GM10847 (cell line): ENCODE data around the gene DEFB132.

Experiments used
- POLR2A ChIP-seq: IDR thresholded peaks from 2 replicates; pipeline ENCODE4 v1.6.1; 2011; ENCODE audit not compliant: insufficient read length; ENCODE audit errors: extremely low read depth

Gene DEFB132

DNA sequence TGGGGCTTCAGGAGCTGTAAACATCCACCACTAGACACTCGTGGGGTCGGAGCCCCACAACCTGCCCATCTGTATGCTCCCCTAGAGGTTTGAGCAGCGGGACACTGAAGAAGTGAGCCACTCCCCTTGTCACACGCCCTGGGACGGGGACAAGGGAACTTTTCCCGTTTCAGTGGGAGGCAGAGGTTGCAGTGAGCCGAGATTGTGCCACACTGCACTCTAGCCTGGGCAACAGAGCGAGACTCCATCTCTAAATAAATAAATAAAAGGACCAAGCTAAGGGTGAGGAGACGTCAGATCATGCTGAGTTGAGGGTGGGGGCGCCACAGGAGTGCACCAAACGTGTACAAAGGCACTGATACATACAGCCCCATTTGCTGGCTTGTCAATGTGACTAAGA, 48.2 kb downstream of the DEFB132 start:
- no peak for TF ChIP-seq POLR2A

DNA sequence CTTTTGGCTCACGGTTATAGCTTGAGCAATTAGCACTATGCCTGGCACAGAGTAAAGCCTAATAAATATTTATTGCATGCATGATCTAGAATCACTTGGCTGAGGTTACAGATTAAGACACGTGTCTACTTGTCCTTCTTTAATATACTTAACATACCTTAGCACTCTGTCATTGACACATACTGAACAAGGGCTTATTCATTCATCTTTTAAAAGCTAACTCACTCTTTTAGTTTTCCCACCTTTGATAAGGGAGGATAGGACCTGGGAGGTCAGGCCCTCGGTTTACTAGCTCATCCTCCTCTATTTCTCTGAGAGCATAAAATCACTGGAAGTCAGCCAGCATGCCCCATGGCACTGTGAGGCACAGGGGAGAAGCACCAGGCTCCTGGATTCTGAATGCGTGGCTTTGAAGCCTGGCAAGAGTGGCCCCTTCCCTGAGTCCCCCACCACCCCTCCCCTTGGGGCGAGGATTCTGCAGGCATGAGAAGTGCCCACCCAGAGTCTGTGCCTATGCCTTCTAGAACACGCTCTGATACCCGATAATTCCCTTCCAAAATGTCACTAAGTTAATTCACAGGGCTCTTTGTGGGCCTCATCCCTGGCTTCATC, 51.0 kb downstream of the DEFB132 start:
- TF ChIP-seq POLR2A: no peak

DNA sequence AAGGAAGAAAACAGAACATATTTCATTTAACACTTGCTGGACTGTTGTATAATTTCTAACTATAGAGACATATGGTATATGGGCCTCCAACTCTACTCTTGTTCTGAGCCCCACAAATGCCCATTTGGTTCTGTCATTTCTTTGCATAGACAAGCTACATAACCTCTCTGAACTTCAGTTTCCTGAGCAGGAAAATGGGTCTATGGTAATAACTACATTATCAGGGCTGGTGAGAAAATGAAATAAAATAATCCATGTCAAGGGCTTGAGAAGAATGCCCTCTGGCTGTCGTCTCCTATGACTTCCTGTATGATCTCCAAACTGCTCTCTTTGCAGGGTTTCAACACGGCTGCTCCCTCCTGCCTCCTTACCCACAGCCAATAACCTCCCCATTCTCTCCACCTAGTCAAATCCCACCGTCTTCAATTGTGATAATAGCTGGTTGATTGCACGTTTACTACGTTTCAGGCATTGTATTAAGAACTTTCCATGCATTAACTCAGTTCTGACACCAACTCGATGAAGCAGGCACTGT, 51.8 kb downstream of the DEFB132 start:
- no peak for TF ChIP-seq POLR2A

DNA sequence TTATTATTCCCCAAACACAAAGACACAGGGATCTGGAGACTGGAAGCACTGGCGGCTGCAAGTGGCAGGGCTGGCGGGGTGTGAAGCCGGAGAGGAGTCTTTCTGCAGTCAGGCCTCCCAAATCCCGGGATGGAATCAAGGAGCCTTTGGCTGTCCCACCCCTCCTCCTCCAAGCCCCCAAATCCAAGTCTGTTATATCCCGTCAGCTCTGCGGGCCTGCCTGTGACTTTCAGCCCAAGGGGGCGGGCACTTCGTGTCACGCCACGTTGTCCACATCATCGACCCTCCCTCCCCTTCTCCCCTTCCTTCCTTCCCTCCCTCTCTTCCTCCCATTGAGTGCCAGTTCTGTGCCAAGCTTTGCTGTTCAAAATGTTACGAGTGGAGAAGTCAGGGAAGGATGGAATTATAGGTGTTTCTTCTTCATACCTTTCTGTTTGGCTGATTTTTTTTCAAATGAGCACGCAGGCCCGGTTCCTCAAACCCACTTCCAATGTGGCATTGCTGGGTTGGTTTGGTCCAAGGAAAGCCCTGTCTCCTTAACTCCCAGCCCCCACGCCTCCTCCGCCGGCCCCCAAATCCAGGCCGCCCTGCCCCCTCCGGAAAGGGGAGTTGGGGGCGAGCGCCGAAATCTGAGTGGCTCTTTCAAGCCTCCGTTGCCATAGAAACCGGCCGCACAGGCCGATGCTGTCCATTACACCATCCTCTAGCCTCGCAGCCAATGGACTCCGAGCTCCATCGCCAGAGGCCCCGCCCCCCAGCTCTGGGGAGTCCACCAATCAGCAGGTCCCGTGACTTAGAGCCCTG, 52.5 kb downstream of the DEFB132 start:
- no peak for TF ChIP-seq POLR2A

DNA sequence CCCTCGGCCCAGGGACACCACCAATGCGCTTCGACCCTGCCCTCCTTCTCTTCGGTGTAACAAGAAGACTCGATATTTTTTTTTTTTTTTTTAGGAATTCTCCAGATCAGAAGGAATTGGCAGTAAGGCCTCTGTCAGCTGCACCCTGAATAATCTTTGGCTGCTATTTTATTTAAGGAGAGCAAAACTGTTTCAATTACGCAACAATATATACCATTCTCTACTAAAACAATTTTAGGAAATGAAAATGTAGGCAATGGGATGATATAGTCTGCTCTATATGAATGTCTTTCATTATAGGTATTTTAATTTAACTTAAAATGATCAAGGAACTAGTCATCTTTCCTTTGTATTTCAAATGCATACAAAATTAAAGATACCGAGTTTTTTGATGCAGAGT, 53.1 kb downstream of the DEFB132 start:
- no peak for TF ChIP-seq POLR2A
